ENCODE data around the gene GPR63.

GPR63 gene

DNA sequence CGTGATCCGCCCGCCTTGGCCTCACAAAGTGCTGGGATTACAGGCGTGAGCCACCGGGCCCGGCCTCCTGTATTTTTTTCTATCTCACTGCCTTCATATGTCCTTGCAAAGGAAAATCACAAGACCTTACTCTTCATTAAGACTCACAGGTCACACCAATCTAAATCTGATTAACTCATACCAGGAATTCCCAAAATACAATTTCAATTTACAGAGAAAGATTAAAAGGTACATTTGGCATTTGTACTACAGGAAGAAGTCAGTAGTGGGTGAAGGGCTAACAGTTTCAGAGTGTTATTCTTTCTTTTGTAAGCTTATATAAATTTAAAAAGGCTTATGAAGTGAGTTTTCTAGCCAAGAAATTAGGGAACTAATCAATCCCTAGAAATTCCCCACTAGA lies 87.4 kb downstream of the GPR63 start:
- DNase-seq, result no peak

Data from inflammatory macrophage treated with lipopolysaccharide for 1 hour (primary cell).